ENCODE data around the gene AHRR.
A peak's percentile ranks its signal among the peaks of the same experiment; 100 is the strongest.
"Not testable (repeated sequence)": the region's sequence is repeated elsewhere in the genome, so short reads cannot be mapped to it uniquely, and the experiment has no call there.

Gene AHRR

GRCh38 chr5:380701-381309, 59.3 kb downstream of the AHRR start:
- DNase-seq, result peak; percentile 2

- DNase-seq, result no peak
Observed at GRCh38 chr5:383066-383465, 61.6 kb downstream of the AHRR start.

GRCh38 chr5:383621-384020, 62.1 kb downstream of the AHRR start:
- DNase-seq, result peak; percentile 7

- not testable (repeated sequence) for DNase-seq
Observed at GRCh38 chr5:384576-384975, 63.1 kb downstream of the AHRR start.

GRCh38 chr5:385321-385720, 63.8 kb downstream of the AHRR start:
- DNase-seq, result no peak

GRCh38 chr5:386432-387341, 65.2 kb downstream of the AHRR start:
- DNase-seq, result no peak

GRCh38 chr5:387491-388265, 66.2 kb downstream of the AHRR start:
- DNase-seq, result no peak

GRCh38 chr5:388266-389196, 67.0 kb downstream of the AHRR start:
- no peak for DNase-seq

- no peak for DNase-seq
Observed at GRCh38 chr5:389197-389821, 67.8 kb downstream of the AHRR start.

GRCh38 chr5:389891-390622, 68.5 kb downstream of the AHRR start:
- no peak for DNase-seq

GRCh38 chr5:390623-391491, 69.3 kb downstream of the AHRR start:
- DNase-seq, result no peak

GRCh38 chr5:392431-392988, 71.0 kb downstream of the AHRR start:
- DNase-seq, result peak; percentile 88

- DNase-seq, result no peak
Observed at GRCh38 chr5:393846-394275, 72.3 kb downstream of the AHRR start.

- no peak for DNase-seq
Observed at GRCh38 chr5:394671-395155, 73.2 kb downstream of the AHRR start.

- no peak for DNase-seq
Observed at GRCh38 chr5:395156-395920, 73.8 kb downstream of the AHRR start.

- DNase-seq, result no peak
Observed at GRCh38 chr5:395921-396530, 74.5 kb downstream of the AHRR start.

- no peak for DNase-seq
Observed at GRCh38 chr5:396531-396961, 75.0 kb downstream of the AHRR start.

GRCh38 chr5:398141-398474, 76.6 kb downstream of the AHRR start:
- not testable (repeated sequence) for DNase-seq

All from stimulated activated CD4-positive, alpha-beta T cell treated with anti-CD3 and anti-CD28 coated beads, Interleukin-4, amount 100 ng/mL, for 24 hours (primary cell).